Muscle of back (tissue), 11 donors: ENCODE results near the gene ANGPTL2. TPM values are rescaled to one million over a fixed set of nuclear protein-coding genes. Genes with fewer than 3 reads are reported as not detected.

ENCODE experiments used
- DNase-seq, 3 donors: peaks; one replicate each; pipeline versions ENCODE4 v3.0.0 to v3.0.0-alpha.2; 2013
- polyA plus RNA-seq, 10 donors: library from polyadenylated mRNA; unstranded; fragments of 120-200 nt; gene quantifications; one replicate each; pipeline ENCODE4 v1.2.1, GENCODE V29; 2013; ENCODE audit not compliant: insufficient read length in 10 of 10

Gene ANGPTL2
- polyA plus RNA-seq, 10 donors, result 50.0 to 151 (median 85.5) TPM

- peak in 1 of 3 donors; percentile 80 for DNase-seq
Measured at GRCh38 chr9:127121628-127122175, 733 bp downstream of the ANGPTL2 start.

- no peak for DNase-seq
Measured at GRCh38 chr9:127119320-127119709, 3.1 kb downstream of the ANGPTL2 start.

GRCh38 chr9:127118597-127119319 lies 3.7 kb downstream of the ANGPTL2 start:
- DNase-seq, result no peak

GRCh38 chr9:127117801-127118200 lies 4.6 kb downstream of the ANGPTL2 start:
- DNase-seq, result no peak

GRCh38 chr9:127116957-127117356 lies 5.5 kb downstream of the ANGPTL2 start:
- DNase-seq, result peak in 1 of 3 donors; percentile 47

- peak in 1 of 3 donors; percentile 49 for DNase-seq
Measured at GRCh38 chr9:127116088-127116726, 6.2 kb downstream of the ANGPTL2 start.

- DNase-seq, result no peak
Measured at GRCh38 chr9:127114606-127115005, 7.8 kb downstream of the ANGPTL2 start.

GRCh38 chr9:127113191-127113972 lies 9.1 kb downstream of the ANGPTL2 start:
- DNase-seq, result peak in 1 of 3 donors; percentile 59

GRCh38 chr9:127112735-127113161 lies 9.7 kb downstream of the ANGPTL2 start:
- no peak for DNase-seq

GRCh38 chr9:127112056-127112455 lies 10.4 kb downstream of the ANGPTL2 start:
- peak in 2 of 3 donors; percentile 73 to 80 for DNase-seq

- no peak for DNase-seq
Measured at GRCh38 chr9:127109212-127109711, 13.2 kb downstream of the ANGPTL2 start.

GRCh38 chr9:127107929-127108876 lies 14.2 kb downstream of the ANGPTL2 start:
- DNase-seq, result no peak

GRCh38 chr9:127107171-127107928 lies 15.1 kb downstream of the ANGPTL2 start:
- DNase-seq, result no peak

GRCh38 chr9:127106466-127106855 lies 16.0 kb downstream of the ANGPTL2 start:
- no peak for DNase-seq

- no peak for DNase-seq
Measured at GRCh38 chr9:127105805-127106465, 16.5 kb downstream of the ANGPTL2 start.

- no peak for DNase-seq
Measured at GRCh38 chr9:127104581-127105311, 17.7 kb downstream of the ANGPTL2 start.

GRCh38 chr9:127102788-127103187 lies 19.6 kb downstream of the ANGPTL2 start:
- DNase-seq, result no peak

- no peak for DNase-seq
Measured at GRCh38 chr9:127102176-127102575, 20.3 kb downstream of the ANGPTL2 start.

- no peak for DNase-seq
Measured at GRCh38 chr9:127099664-127100063, 22.8 kb downstream of the ANGPTL2 start.
